ENCODE results near the gene TBX10.
"Not testable (repeated sequence)": the region's sequence is repeated elsewhere in the genome, so short reads cannot be mapped to it uniquely, and the experiment has no call there.

TBX10 gene

GRCh38 chr11:67627812-67628624, 11.5 kb downstream of the TBX10 start:
- Histone ChIP-seq H3F3A (ENCODE audit: insufficient read depth) (peaks cover 4% of the 10 kb centered on the region; the same call in 1 of the 2 replicates), H3K9me2 (replicated peaks; ENCODE audit: insufficient read depth, low read length) (no peaks in the 10 kb centered on the region), H3K9me3 (ENCODE audit: insufficient read depth, low read length) (no peaks in the 10 kb centered on the region), H3K36me3 (ENCODE audit: low read length) (no peaks in the 10 kb centered on the region), H3K27me3 (ENCODE audit: low read length) (no peaks in the 10 kb centered on the region), H3K79me2 (ENCODE audit: insufficient read depth, low read length) (no peaks in the 10 kb centered on the region), H3K4me2 (ENCODE audit: low read depth, low read length, poor library complexity, severe bottlenecking) (peak overlapping the region; percentile 71), H4K20me1 (ENCODE audit: low read depth, low read length) (no peaks in the 10 kb centered on the region), H3K4me3 (ENCODE audit: insufficient read depth, low read length, poor library complexity, severe bottlenecking) (no peak overlapping the region), H2AFZ (ENCODE audit: low read depth, low read length, severe bottlenecking) (no peak overlapping the region), H3K9ac (ENCODE audit: low read length) (peak overlapping the region; percentile 84), H3K27ac (ENCODE audit: low read depth, low read length) (no peak overlapping the region)
- TF ChIP-seq CTCF (IDR thresholded peaks at IDR 0.05; ENCODE audit: insufficient read depth, low read length, poor library complexity, severe bottlenecking), result no peak
- TF ChIP-seq EZH2phosphoT487 (conservative IDR thresholded peaks at IDR 0.05; ENCODE audit: low read length), result no peak

DNA sequence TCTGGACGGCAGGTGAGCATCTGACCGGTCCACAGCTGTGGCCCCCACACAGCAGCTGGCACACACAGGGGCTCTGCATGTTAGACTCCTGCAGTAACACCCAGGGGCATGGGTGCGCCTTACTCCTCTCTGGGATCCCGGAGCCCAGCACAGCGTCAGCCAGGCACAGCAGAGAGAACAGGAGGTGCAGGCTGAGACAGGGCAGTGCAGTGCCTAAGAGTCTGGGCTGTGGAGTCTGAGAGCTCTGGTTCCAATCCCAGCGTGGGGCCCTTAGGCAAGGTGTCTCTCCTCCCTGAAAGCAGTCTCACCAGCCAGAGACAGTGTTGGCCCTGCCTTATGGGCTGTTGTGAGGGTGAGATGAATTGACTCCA, 12.1 kb downstream of the TBX10 start:
- Histone ChIP-seq H3K9ac (ENCODE audit: low read length) (no peak overlapping the region), H3K4me2 (ENCODE audit: low read depth, low read length, poor library complexity, severe bottlenecking) (no peak overlapping the region), H3K36me3 (ENCODE audit: low read length) (no peaks in the 10 kb centered on the region), H4K20me1 (ENCODE audit: low read depth, low read length) (no peaks in the 10 kb centered on the region), H2AFZ (ENCODE audit: low read depth, low read length, severe bottlenecking) (no peak overlapping the region), H3K9me2 (replicated peaks; ENCODE audit: insufficient read depth, low read length) (no peaks in the 10 kb centered on the region), H3F3A (ENCODE audit: insufficient read depth) (peaks cover 4% of the 10 kb centered on the region; the same call in 1 of the 2 replicates), H3K9me3 (ENCODE audit: insufficient read depth, low read length) (no peaks in the 10 kb centered on the region), H3K79me2 (ENCODE audit: insufficient read depth, low read length) (no peaks in the 10 kb centered on the region), H3K4me3 (ENCODE audit: insufficient read depth, low read length, poor library complexity, severe bottlenecking) (no peak overlapping the region), H3K27me3 (ENCODE audit: low read length) (no peaks in the 10 kb centered on the region), H3K27ac (ENCODE audit: low read depth, low read length) (no peak overlapping the region)
- TF ChIP-seq CTCF (IDR thresholded peaks at IDR 0.05; ENCODE audit: insufficient read depth, low read length, poor library complexity, severe bottlenecking) (no peak), EZH2phosphoT487 (conservative IDR thresholded peaks at IDR 0.05; ENCODE audit: low read length) (no peak)

- Histone ChIP-seq H3K36me3 (ENCODE audit: low read length) (no peaks in the 10 kb centered on the region), H3K9me2 (replicated peaks; ENCODE audit: insufficient read depth, low read length) (no peaks in the 10 kb centered on the region), H3K4me3 (ENCODE audit: insufficient read depth, low read length, poor library complexity, severe bottlenecking) (no peak overlapping the region), H3K27ac (ENCODE audit: low read depth, low read length) (no peak overlapping the region), H3K9ac (ENCODE audit: low read length) (no peak overlapping the region), H3K9me3 (ENCODE audit: insufficient read depth, low read length) (no peaks in the 10 kb centered on the region), H4K20me1 (ENCODE audit: low read depth, low read length) (no peaks in the 10 kb centered on the region), H2AFZ (ENCODE audit: low read depth, low read length, severe bottlenecking) (no peak overlapping the region), H3F3A (ENCODE audit: insufficient read depth) (peaks cover 4% of the 10 kb centered on the region; the same call in 1 of the 2 replicates), H3K79me2 (ENCODE audit: insufficient read depth, low read length) (no peaks in the 10 kb centered on the region), H3K27me3 (ENCODE audit: low read length) (no peaks in the 10 kb centered on the region), H3K4me2 (ENCODE audit: low read depth, low read length, poor library complexity, severe bottlenecking) (no peak overlapping the region)
- no peak for TF ChIP-seq EZH2phosphoT487 (conservative IDR thresholded peaks at IDR 0.05; ENCODE audit: low read length)
- TF ChIP-seq CTCF (IDR thresholded peaks at IDR 0.05; ENCODE audit: insufficient read depth, low read length, poor library complexity, severe bottlenecking), result no peak
Measured at GRCh38 chr11:67626970-67627369, 12.6 kb downstream of the TBX10 start.

DNA sequence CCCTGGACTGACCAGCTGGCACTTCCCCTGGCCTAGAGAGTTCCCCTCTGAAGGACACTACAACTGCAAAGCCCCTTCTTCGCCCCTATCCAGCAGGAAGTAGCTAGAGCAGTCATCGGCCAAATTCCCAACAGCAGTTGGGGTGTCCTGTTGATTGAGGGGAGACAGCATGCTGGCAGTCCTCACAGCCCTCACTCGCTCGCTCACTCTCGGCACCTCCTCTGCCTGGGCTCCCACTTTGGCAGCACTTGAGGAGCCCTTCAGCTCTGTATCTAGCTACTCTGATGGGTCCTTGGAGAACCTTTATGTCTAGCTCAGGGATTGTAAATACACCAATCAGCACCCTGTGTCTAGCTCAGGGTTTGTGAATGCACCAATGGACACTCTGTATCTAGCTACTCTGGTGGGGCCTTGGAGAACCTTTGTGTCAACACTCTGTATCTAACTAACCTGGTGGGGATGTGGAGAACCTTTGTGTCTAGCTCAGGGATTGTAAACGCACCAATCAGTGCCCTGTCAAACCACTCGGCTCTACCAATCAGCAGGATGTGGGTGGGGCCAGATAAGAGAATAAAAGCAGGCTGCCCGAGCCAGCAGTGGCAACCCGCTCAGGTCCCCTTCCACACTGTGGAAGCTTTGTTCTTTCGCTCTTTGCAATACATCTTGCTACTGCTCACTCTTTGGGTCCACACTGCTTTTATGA, 13.3 kb downstream of the TBX10 start:
- not testable (repeated sequence) for H2AFZ ChIP-seq (ENCODE audit: low read depth, low read length, severe bottlenecking); H3K27ac ChIP-seq (ENCODE audit: low read depth, low read length); H3K9ac ChIP-seq (ENCODE audit: low read length)

DNA sequence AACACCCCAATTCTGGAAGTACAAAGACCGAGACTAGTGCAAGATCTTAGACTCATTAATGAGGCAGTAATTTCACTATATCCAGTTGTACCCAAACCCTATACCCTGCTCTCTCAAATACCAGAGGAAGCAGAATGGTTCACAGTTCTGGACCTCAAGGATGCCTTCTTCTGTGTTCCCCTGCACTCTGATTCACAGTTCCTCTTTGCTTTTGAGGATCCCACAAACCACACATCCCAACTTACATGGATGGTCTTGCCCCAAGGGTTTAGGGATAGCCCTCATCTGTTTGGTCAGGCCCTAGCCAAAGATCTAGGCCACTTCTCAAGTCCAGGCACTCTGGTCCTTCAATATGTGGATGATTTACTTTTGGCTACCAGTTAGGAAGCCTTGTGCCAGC, 15.8 kb downstream of the TBX10 start:
- not testable (repeated sequence) for H4K20me1 ChIP-seq (ENCODE audit: low read depth, low read length); H3K9me3 ChIP-seq (ENCODE audit: insufficient read depth, low read length); H3F3A ChIP-seq (ENCODE audit: insufficient read depth); H3K27me3 ChIP-seq (ENCODE audit: low read length); H2AFZ ChIP-seq (ENCODE audit: low read depth, low read length, severe bottlenecking); H3K36me3 ChIP-seq (ENCODE audit: low read length); H3K4me2 ChIP-seq (ENCODE audit: low read depth, low read length, poor library complexity, severe bottlenecking); H3K27ac ChIP-seq (ENCODE audit: low read depth, low read length); H3K79me2 ChIP-seq (ENCODE audit: insufficient read depth, low read length); H3K9me2 ChIP-seq (replicated peaks; ENCODE audit: insufficient read depth, low read length); H3K9ac ChIP-seq (ENCODE audit: low read length); H3K4me3 ChIP-seq (ENCODE audit: insufficient read depth, low read length, poor library complexity, severe bottlenecking)

More for the DNA sequence above, 13.3 kb downstream of the TBX10 start:
- not testable (repeated sequence) for H4K20me1 ChIP-seq (ENCODE audit: low read depth, low read length); H3K79me2 ChIP-seq (ENCODE audit: insufficient read depth, low read length); H3K4me2 ChIP-seq (ENCODE audit: low read depth, low read length, poor library complexity, severe bottlenecking); H3K9me3 ChIP-seq (ENCODE audit: insufficient read depth, low read length); H3K9me2 ChIP-seq (replicated peaks; ENCODE audit: insufficient read depth, low read length); H3K4me3 ChIP-seq (ENCODE audit: insufficient read depth, low read length, poor library complexity, severe bottlenecking); H3K27me3 ChIP-seq (ENCODE audit: low read length); H3F3A ChIP-seq (ENCODE audit: insufficient read depth); H3K36me3 ChIP-seq (ENCODE audit: low read length)
